Glutamatergic neuron (in vitro differentiated cells): ENCODE results near the gene PLA2G4B. TPM values are rescaled to one million over a fixed set of nuclear protein-coding genes. Genes with fewer than 3 reads are reported as not detected.

Experiments
- DNase-seq: peaks from one replicate; pipeline ENCODE4 v3.0.0; 2022
- H3K27ac Mint-ChIP-seq: one replicate; pipeline ENCODE4 v1.8.0; 2020; ENCODE audit warnings: mild to moderate bottlenecking, mixed read lengths, inconsistent platforms; ENCODE audit not compliant: unreplicated experiment
- H3K27me3 Mint-ChIP-seq: one replicate; pipeline ENCODE4 v1.8.0; 2020; ENCODE audit warnings: mild to moderate bottlenecking, moderate library complexity, mixed read lengths, inconsistent platforms; ENCODE audit not compliant: unreplicated experiment
- H3K36me3 Mint-ChIP-seq: one replicate; pipeline ENCODE4 v1.8.0; 2020; ENCODE audit warnings: mild to moderate bottlenecking, mixed read lengths, inconsistent platforms; ENCODE audit not compliant: unreplicated experiment
- H3K4me1 Mint-ChIP-seq: one replicate; pipeline ENCODE4 v1.8.0; 2020; ENCODE audit warnings: mild to moderate bottlenecking, low read depth, mixed read lengths, inconsistent platforms; ENCODE audit not compliant: unreplicated experiment
- H3K4me3 Mint-ChIP-seq: one replicate; pipeline ENCODE4 v1.8.0; 2020; ENCODE audit warnings: mild to moderate bottlenecking, mixed read lengths, inconsistent platforms; ENCODE audit not compliant: unreplicated experiment
- H3K9me3 Mint-ChIP-seq: one replicate; pipeline ENCODE4 v1.8.0; 2020; ENCODE audit warnings: mild to moderate bottlenecking, moderate library complexity, mixed read lengths, inconsistent platforms; ENCODE audit not compliant: unreplicated experiment
- CTCF ChIP-seq: fragments of 200-600 bp; sonication (generic); IDR thresholded peaks from one replicate; pipeline ENCODE4 v1.5.0; 2021; ENCODE audit not compliant: partially characterized antibody, unreplicated experiment
- total RNA-seq: library from RNA; stranded (reverse); fragmentation: NEBNext Ultra II Directional; extraction: Animal tissue kit (Norgen Biotek cat#: 25700); gene quantifications from one replicate; pipeline ENCODE4 v1.2.1, GENCODE V29; 2021; ENCODE audit not compliant: unreplicated experiment

The PLA2G4B gene
- total RNA-seq, 1 donor from 2014 or later: 17.9 TPM

GRCh38 chr15:41797201-41797944 lies 41.3 kb upstream of the PLA2G4B start:
- H3K4me3 Mint-ChIP-seq: no peak overlapping the region
- H3K9me3 Mint-ChIP-seq: no peaks in the 10 kb centered on the region
- H3K4me1 Mint-ChIP-seq: peaks cover 5% of the 10 kb centered on the region
- no peak for DNase-seq
- H3K27me3 Mint-ChIP-seq: peaks cover 2% of the 10 kb centered on the region
- no peak for TF ChIP-seq CTCF
- no peak overlapping the region for H3K27ac Mint-ChIP-seq
- H3K36me3 Mint-ChIP-seq: no peaks in the 10 kb centered on the region

GRCh38 chr15:41798607-41799487 lies 39.8 kb upstream of the PLA2G4B start:
- TF ChIP-seq CTCF: no peak
- Mint-ChIP-seq H3K4me1 (peaks cover 3% of the 10 kb centered on the region), H3K9me3 (no peaks in the 10 kb centered on the region), H3K36me3 (no peaks in the 10 kb centered on the region), H3K4me3 (no peak overlapping the region), H3K27ac (no peak overlapping the region), H3K27me3 (peaks cover 2% of the 10 kb centered on the region)
- DNase-seq: no peak

- no peak overlapping the region for H3K27ac Mint-ChIP-seq
- H3K4me3 Mint-ChIP-seq: no peak overlapping the region
- H3K4me1 Mint-ChIP-seq: peaks cover 3% of the 10 kb centered on the region
- H3K36me3 Mint-ChIP-seq: no peaks in the 10 kb centered on the region
- H3K27me3 Mint-ChIP-seq: peaks cover 2% of the 10 kb centered on the region
- TF ChIP-seq CTCF: no peak
- DNase-seq: no peak
- H3K9me3 Mint-ChIP-seq: no peaks in the 10 kb centered on the region
These were observed 39.2 kb upstream of the PLA2G4B start for GRCh38 chr15:41799488-41799805.

GRCh38 chr15:41801185-41801584 lies 37.5 kb upstream of the PLA2G4B start:
- H3K9me3 Mint-ChIP-seq: no peaks in the 10 kb centered on the region
- H3K4me3 Mint-ChIP-seq: no peak overlapping the region
- TF ChIP-seq CTCF: no peak
- no peaks in the 10 kb centered on the region for H3K36me3 Mint-ChIP-seq
- H3K27ac Mint-ChIP-seq: no peak overlapping the region
- no peak for DNase-seq
- peaks cover 5% of the 10 kb centered on the region for H3K4me1 Mint-ChIP-seq
- no peaks in the 10 kb centered on the region for H3K27me3 Mint-ChIP-seq
